ENCODE results near the gene LRRC8E.

LRRC8E gene

DNA sequence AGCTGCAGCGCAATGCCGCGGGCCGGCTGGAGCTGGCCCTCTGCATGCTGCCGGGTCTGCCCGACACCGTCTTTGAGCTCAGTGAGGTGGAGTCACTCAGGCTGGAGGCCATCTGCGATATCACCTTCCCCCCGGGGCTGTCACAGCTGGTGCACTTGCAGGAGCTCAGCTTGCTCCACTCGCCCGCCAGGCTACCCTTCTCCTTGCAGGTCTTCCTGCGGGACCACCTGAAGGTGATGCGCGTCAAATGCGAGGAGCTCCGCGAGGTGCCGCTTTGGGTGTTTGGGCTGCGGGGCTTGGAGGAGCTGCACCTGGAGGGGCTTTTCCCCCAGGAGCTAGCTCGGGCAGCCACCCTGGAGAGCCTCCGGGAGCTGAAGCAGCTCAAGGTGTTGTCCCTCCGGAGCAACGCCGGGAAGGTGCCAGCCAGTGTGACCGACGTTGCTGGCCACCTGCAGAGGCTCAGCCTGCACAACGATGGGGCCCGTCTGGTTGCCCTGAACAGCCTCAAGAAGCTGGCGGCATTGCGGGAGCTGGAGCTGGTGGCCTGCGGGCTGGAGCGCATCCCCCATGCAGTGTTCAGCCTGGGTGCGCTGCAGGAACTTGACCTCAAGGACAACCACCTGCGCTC, 11.6 kb downstream of the LRRC8E start:
- Mint-ChIP-seq H3K9me3 (no peaks in the 10 kb centered on the region), H3K27me3 (peaks cover 24% of the 10 kb centered on the region), H3K4me3 (no peak overlapping the region), H3K4me1 (peaks cover 20% of the 10 kb centered on the region), H3K36me3 (peaks cover 3% of the 10 kb centered on the region), H3K27ac (no peak overlapping the region)
- DNase-seq = no peak
- CTCF ChIA-PET = interaction anchor here (0.7 to 2.2 kb wide), 4 partner anchors 19 to 100 kb away, joined by 3 to 7 read pairs (median 4); partner anchors contain the start of gene TIMM44

DNA sequence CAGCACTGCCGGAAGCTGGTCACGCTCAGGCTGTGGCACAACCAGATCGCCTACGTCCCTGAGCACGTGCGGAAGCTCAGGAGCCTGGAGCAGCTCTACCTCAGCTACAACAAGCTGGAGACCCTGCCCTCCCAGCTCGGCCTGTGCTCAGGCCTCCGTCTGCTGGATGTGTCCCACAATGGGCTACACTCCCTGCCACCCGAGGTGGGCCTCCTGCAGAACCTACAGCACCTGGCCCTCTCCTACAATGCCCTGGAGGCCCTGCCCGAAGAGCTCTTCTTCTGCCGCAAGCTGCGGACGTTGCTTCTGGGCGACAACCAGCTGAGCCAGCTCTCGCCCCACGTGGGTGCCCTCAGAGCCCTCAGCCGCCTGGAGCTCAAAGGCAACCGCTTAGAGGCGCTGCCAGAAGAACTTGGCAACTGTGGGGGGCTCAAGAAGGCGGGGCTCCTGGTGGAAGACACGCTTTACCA, 12.1 kb downstream of the LRRC8E start:
- H3K4me1 Mint-ChIP-seq = peaks cover 26% of the 10 kb centered on the region
- no peak overlapping the region for H3K4me3 Mint-ChIP-seq
- CTCF ChIA-PET = interaction anchor here (1.0 to 2.2 kb wide), 4 partner anchors 28 to 100 kb away, joined by 3 to 10 read pairs (median 6); partner anchors contain the start of gene TIMM44

DNA sequence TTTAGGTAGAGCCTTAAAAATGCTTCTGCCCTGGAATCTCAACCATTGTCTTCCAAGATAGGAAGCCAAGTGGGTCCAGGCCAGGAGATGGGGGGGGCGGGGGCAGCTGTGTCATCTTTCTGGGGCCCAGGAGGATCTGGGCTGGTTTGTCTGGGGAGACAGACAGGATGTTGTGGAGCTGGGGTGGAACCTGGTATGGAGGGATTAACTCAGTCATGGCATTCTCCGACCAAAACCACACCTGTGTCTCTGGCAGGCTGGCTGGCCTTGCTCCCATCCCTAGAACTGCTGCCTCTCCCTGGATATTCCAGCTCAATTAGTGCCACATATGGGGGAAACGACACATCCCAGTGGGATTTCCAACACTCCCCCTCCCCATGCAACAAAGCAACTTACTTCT, 12.6 kb downstream of the LRRC8E start:
- Mint-ChIP-seq H3K4me1 (peaks cover 31% of the 10 kb centered on the region), H3K9me3 (no peaks in the 10 kb centered on the region), H3K27ac (no peak overlapping the region), H3K27me3 (peaks cover 18% of the 10 kb centered on the region), H3K4me3 (no peak overlapping the region), H3K36me3 (peaks cover 9% of the 10 kb centered on the region)
- DNase-seq = no peak
- CTCF ChIA-PET = interaction anchor here (1.4 to 2.2 kb wide), 3 partner anchors 32 to 101 kb away, joined by 3 to 10 read pairs (median 7); partner anchors contain the start of gene TIMM44

More for the DNA sequence above, 12.1 kb downstream of the LRRC8E start:
- no peak for DNase-seq
- Mint-ChIP-seq H3K27me3 (peaks cover 18% of the 10 kb centered on the region), H3K27ac (no peak overlapping the region), H3K9me3 (no peaks in the 10 kb centered on the region), H3K36me3 (peaks cover 5% of the 10 kb centered on the region)

DNA sequence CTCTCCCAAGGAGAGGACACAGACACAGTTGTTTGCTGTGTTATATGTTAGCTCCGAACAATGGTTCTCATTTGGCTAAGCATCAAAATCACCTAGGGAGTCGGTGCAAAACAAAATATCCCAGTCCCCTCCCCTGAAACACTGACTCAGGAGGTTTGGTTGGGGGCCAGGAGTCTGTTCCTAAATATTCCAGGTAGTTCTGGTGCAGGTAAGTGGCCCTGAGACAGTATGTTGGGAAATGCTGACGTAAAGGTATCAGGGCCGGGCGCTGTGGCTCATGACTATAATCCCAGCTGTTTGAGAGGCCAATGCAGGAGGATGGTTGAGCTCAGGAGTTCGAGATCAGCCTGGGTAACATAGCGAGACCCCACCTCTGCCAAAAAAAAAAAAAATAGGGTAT, 13.0 kb downstream of the LRRC8E start:
- CTCF ChIA-PET = interaction anchor here (1.7 to 2.2 kb wide), 2 partner anchors 32 to 43 kb away, joined by 7 to 10 read pairs; partner anchors contain the start of gene TIMM44
- Mint-ChIP-seq H3K36me3 (peaks cover 9% of the 10 kb centered on the region), H3K9me3 (no peaks in the 10 kb centered on the region), H3K4me1 (peaks cover 33% of the 10 kb centered on the region), H3K27ac (no peak overlapping the region), H3K27me3 (peaks cover 18% of the 10 kb centered on the region), H3K4me3 (no peak overlapping the region)
- no peak for DNase-seq

DNA sequence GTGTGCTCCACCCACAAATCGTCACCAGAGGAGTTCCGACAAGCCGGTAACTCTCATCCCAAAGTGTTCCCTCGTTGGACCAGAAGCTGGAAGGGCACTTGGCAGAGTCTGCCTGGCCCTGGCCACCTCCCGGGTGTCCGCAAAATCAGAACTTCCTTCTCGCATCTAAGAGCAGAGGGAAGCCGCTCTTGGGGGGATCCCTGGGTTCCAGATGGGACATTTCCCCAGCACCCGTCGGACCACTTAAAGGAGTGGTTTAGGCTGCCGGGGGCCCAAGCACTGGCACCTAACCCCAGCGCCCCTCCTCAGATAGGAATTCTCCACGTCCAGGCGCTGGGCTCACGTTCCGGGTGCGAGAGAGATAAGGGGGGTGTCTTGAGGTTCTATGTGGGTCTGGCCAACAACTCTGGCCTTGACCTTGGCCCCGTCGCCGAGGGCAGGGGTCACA, 14.5 kb downstream of the LRRC8E start:
- peaks cover 9% of the 10 kb centered on the region for H3K36me3 Mint-ChIP-seq
- H3K4me3 Mint-ChIP-seq = peak overlapping the region; percentile 84
- CTCF ChIA-PET = interaction anchor here (0.8 to 2.0 kb wide), 5 partner anchors 17 to 85 kb away, joined by 3 to 9 read pairs (median 7); partner anchors contain the start of genes SNAPC2 and TIMM44
- DNase-seq = no peak
- H3K4me1 Mint-ChIP-seq = peaks cover 38% of the 10 kb centered on the region
- no peaks in the 10 kb centered on the region for H3K9me3 Mint-ChIP-seq
- no peak overlapping the region for H3K27ac Mint-ChIP-seq
- peaks cover 18% of the 10 kb centered on the region for H3K27me3 Mint-ChIP-seq

DNA sequence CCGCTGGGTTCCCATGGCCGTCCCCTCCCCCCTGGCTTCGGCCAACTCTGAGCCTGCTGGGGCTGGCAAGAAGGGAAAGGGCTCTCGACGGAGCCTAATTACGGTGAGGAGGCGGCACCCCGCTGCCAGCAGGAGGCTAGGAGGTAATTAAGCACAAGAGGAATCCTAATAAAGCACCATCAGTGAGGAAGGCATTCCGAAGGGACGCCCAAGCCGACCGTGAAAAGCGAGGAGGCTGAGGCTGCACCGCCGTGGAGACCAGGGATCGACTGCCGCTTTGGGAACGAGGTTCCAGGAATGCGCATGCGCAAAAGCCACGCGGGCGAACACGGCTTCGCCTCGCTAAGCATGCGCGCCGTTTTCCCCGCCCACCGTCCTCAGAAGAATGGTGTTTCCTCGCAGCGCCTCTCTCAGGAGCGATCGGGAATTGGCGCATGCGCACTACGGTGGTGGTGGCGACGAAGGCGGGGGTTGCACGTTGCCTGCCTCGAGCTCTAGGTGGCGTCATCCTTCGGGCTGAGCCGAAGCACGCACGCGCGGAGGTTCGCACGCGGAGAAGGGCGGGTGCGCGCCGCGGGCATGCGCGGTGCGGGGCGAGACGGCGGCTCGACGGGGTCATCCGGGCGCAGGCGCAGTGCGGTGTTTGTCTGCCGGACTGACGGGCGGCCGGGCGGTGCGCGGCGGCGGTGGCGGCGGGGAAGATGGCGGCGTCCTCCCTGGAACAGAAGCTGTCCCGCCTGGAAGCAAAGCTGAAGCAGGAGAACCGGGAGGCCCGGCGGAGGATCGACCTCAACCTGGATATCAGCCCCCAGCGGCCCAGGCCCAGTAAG, 15.1 kb downstream of the LRRC8E start, which contains the start of gene MAP2K7:
Gene MAP2K7, plus strand, starts transcription at position 634 of the 830 bp plus-strand sequence. Its CDS starts 68 bp downstream, at position 702.
- peaks cover 38% of the 10 kb centered on the region for H3K4me1 Mint-ChIP-seq

DNA sequence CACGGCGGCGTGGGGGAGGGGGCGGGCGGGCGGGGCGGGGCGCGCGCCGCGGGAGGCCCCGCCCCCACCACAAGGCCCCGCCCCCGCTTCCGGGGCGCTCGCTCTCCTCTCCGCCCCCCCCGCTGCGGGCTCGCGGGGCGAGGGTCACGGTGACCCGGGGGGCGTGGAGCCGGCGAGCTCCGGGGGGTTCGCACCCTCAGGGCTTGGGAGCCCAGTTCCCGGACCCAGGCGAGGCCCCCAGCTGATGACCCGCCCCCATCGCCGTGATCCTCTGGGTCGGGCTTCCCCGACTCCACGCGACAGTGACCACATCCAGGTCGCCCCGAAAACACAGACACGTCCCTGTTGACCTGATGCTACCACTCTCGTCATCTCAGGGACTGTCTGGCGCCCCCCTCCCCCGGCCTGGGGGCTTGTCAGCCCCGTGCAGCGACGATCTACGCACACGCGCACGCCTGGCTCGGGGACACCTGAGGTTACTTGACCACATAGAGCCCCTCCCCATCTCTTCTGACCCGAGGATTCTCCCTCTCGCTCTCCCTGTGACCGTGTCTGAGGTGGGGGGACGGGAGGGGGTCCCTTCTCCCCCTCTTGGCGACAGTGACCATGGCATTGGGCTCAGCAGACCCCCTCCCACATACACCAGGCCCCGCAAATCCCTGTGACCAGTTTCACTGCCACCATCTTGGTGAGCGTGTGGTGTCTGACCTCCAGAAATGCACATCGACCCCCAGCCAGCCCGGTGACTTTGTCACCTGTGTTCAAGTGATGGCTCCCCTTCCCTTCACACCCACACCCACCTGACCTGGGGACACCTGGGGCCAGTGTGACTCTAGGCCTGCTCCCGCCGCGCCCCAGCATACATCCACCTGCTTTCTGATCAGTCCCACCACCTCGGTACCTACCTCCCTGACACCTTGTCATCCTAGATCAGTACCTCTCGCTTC, 16.0 kb downstream of the LRRC8E start:
- Mint-ChIP-seq H3K27me3 (peaks cover 15% of the 10 kb centered on the region), H3K27ac (peak overlapping the region; percentile 92), H3K4me1 (peaks cover 38% of the 10 kb centered on the region), H3K9me3 (no peaks in the 10 kb centered on the region), H3K4me3 (peak overlapping the region; percentile 85), H3K36me3 (peaks cover 9% of the 10 kb centered on the region)
- CTCF ChIA-PET = interaction anchor here (0.9 to 2.0 kb wide), 5 partner anchors 16 to 42 kb away, joined by 3 to 9 read pairs (median 7); partner anchors contain the start of genes SNAPC2 and TIMM44
- peak; percentile 77 for DNase-seq

More for the DNA sequence above, 15.1 kb downstream of the LRRC8E start, which contains the start of gene MAP2K7:
- CTCF ChIA-PET = interaction anchor here (0.8 to 2.0 kb wide), 6 partner anchors 17 to 85 kb away, joined by 3 to 9 read pairs (median 5); partner anchors contain the start of genes SNAPC2 and TIMM44
- Mint-ChIP-seq H3K9me3 (no peaks in the 10 kb centered on the region), H3K4me3 (peak within 1 kb of the TSS; percentile 85), H3K27ac (peak within 1 kb of the TSS; percentile 92), H3K36me3 (peaks cover 9% of the 10 kb centered on the region), H3K27me3 (peaks cover 15% of the 10 kb centered on the region)
- DNase-seq = peak; percentile 100

DNA sequence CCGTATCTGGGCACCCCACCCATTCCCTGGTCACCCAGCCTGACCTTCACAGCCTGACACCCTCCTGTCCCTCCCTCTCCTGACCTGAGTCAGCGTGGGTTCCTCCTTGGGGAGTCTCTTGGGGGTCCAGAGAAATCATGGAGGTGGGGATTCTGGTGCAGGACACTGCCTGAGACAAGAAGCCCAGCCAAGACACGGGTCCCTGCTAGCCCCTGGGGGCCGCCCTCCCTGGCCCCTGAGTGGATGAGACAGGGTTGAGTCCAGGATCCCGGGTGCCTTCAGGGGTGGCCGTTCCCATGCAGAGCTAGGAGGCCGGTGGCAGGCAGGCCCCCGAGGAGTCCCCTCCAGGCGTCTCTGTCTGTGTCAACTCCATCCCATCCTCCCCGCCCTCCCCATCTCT, 17.0 kb downstream of the LRRC8E start:
- no peak for DNase-seq
- Mint-ChIP-seq H3K27ac (peak overlapping the region; percentile 92), H3K36me3 (peaks cover 9% of the 10 kb centered on the region), H3K27me3 (peaks cover 15% of the 10 kb centered on the region), H3K4me3 (peak overlapping the region; percentile 85), H3K9me3 (no peaks in the 10 kb centered on the region), H3K4me1 (peaks cover 38% of the 10 kb centered on the region)
- CTCF ChIA-PET = no interaction called here

DNA sequence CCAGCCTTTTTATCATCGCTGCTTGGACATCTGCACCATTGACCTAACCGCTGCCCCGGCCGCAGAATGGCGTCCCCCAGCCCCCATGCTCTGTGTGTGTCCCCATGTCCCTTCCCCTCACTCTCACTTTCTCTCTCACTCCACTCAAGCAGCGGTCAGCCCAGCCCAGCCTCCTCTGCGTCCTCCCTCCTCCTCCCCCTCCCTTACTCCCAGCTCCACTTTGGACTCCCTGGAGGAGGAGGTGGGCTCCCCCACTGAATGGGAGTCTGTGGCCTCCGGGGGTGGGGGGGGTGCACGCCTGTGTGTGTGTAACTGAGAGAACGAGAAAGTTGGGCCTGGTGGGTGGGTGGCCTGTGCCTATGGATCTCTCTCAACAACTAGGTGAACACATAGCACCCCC, 17.5 kb downstream of the LRRC8E start:
- H3K4me1 Mint-ChIP-seq = peaks cover 38% of the 10 kb centered on the region
- CTCF ChIA-PET = no interaction called here
- H3K27ac Mint-ChIP-seq = peak overlapping the region; percentile 71
- DNase-seq = no peak
- peaks cover 13% of the 10 kb centered on the region for H3K36me3 Mint-ChIP-seq
- peak overlapping the region; percentile 73 for H3K4me3 Mint-ChIP-seq
- peaks cover 10% of the 10 kb centered on the region for H3K27me3 Mint-ChIP-seq
- H3K9me3 Mint-ChIP-seq = no peaks in the 10 kb centered on the region

DNA sequence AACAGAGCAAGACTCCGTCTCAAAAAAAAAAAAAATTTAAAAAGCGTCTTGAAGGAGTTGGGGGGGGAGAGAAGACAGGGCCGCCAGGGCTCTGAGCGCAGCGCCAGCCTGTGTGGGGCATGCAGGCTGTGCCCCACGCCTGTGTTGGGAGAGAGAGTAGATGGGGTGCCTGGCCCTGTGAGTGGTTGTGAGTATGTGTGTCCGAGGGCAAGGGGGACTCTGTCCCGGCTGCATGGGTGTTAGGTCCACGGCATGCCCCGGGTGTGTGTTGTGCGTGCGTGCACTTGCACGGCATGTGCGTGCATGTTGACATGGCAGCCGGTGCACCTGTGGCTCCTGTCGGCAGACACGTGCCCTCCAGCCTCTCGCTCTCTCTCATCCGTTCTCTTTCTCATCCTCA, 18.8 kb downstream of the LRRC8E start:
- H3K9me3 Mint-ChIP-seq = no peaks in the 10 kb centered on the region
- peaks cover 20% of the 10 kb centered on the region for H3K36me3 Mint-ChIP-seq
- CTCF ChIA-PET = no interaction called here

DNA sequence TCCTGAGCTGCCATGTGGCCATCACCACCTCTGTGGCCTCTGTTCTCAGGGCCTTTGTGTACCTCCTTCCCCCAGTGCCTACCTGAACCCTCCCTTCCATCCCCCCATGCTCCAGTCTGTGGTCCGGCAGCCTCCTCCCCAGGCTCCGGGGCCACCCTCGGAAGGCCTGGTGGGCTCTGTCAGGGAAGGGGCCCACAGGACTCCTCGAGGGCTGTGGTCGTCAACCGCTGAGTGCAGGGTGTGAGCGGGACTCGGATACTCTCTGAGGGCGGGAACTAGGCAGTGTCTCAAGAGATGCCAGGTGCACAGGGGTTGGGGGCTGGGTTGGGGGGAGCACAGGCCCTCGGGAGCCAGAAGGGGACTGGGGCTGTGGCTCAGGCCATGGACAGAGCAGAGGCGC, 19.2 kb downstream of the LRRC8E start:
- Mint-ChIP-seq H3K9me3 (no peaks in the 10 kb centered on the region), H3K4me1 (peaks cover 32% of the 10 kb centered on the region), H3K36me3 (peaks cover 20% of the 10 kb centered on the region), H3K4me3 (no peak overlapping the region), H3K27ac (no peak overlapping the region), H3K27me3 (peaks cover 7% of the 10 kb centered on the region)
- CTCF ChIA-PET = no interaction called here
- no peak for DNase-seq

More for the DNA sequence above, 18.8 kb downstream of the LRRC8E start:
- no peak overlapping the region for H3K4me3 Mint-ChIP-seq
- no peak overlapping the region for H3K27ac Mint-ChIP-seq
- H3K4me1 Mint-ChIP-seq = peaks cover 33% of the 10 kb centered on the region
- no peak for DNase-seq
- H3K27me3 Mint-ChIP-seq = peaks cover 8% of the 10 kb centered on the region

DNA sequence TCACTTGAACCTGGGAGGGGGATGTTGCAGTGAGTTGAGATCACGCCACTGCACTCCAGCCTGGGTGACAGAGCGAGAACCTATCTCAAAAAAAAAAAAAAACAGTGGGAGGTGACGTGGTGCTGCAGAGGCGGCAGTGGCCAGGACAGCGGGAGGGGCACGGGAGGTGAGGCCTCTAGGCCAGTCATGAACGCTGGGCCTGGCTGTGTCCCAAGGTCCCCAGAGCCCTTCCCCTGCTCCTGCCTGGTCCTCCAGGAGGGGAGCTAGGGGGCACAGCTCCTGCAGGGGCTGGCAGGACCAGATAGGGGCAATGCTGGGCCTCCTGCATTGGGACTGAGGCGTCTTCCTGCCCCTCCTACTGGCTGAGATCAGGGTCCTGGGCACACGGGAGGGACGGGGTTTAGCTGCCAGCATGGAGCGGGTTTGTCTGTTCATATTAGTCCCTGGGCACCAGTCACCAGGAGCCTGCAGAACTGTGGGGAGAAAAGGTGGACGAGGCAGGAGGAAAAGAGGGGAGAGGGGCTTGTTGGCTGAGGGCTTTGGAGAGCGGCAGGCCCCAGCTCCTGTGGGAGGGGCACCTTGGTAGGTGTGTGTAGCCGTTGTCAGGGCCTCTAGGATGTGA, 19.9 kb downstream of the LRRC8E start:
- CTCF ChIA-PET = interaction anchor here (0.8 kb wide), 1 partner anchor 10 kb away, joined by 3 read pairs; no protein-coding TSS in a partner anchor
- H3K36me3 Mint-ChIP-seq = peaks cover 24% of the 10 kb centered on the region
- DNase-seq = no peak
- H3K9me3 Mint-ChIP-seq = no peaks in the 10 kb centered on the region
- peaks cover 7% of the 10 kb centered on the region for H3K27me3 Mint-ChIP-seq
- no peak overlapping the region for H3K27ac Mint-ChIP-seq
- no peak overlapping the region for H3K4me3 Mint-ChIP-seq
- H3K4me1 Mint-ChIP-seq = peaks cover 26% of the 10 kb centered on the region
